ENCODE results near the gene OR1N2. TPM values are rescaled to one million over a fixed set of nuclear protein-coding genes. Genes with fewer than 3 reads are reported as not detected.

Gene OR1N2, protein sequence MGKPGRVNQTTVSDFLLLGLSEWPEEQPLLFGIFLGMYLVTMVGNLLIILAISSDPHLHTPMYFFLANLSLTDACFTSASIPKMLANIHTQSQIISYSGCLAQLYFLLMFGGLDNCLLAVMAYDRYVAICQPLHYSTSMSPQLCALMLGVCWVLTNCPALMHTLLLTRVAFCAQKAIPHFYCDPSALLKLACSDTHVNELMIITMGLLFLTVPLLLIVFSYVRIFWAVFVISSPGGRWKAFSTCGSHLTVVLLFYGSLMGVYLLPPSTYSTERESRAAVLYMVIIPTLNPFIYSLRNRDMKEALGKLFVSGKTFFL
- not detected in 2 replicates for total RNA-seq

DNA sequence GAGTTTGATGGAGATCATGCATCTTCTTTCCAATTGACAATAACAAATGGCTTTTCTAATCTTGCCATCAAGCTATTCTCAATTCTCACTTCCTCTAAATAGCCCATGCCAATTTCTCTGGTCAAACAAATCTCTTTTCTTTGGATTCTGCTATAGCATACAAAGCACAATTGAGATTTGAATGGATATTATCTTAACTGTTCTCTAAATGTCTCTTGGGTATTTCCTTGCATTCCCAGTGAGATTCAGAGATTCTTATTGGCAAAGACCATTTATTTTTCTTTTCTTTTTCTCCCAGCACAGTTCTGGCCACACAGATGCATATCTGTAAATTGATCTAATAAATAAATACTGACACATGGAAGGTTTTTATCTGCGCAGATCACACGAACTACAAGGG lies at the start of gene OR1N2:
Gene OR1N2, plus strand, starts transcription at position 301 of the 400 bp plus-strand sequence. CDS start 100 bp downstream, outside the sequence.

DNA sequence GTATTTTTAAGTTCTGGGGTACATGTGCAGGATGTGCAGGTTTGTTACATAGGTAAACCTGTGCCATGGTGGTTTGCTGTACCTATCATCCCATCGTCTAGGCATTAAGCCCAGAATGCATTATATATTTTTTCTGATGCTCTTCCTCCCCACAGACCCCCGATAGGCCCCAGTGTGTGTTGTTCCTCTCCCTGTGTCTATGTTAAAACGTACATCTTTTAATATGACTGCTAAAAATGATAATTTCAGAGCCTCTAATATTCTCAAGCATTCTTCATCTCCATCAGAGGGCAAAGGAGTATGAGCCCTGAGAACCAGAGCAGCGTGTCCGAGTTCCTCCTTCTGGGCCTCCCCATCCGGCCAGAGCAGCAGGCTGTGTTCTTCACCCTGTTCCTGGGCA lies 42.4 kb upstream of the OR1N2 start, which contains the start of gene OR1J2:
Gene OR1J2, plus strand, starts transcription at position 301 of the 400 bp plus-strand sequence. Its CDS starts 0 bp downstream, at position 301.

GRCh38 chr9:122518841-122519240 lies 34.1 kb upstream of the OR1N2 start, which contains the start of gene OR1J4:
OR1J4 (plus strand) TSS chr9:122519141; CDS start chr9:122519141, 0 bp downstream.

GRCh38 chr9:122527193-122527592 lies 25.7 kb upstream of the OR1N2 start, which contains the start of gene OR1N1:
OR1N1 (minus strand) TSS chr9:122527293; CDS start chr9:122527293, 0 bp downstream.

GRCh38 chr9:122583284-122583683 lies 30.4 kb downstream of the OR1N2 start, which contains the start of gene OR1L8:
OR1L8 (minus strand) TSS chr9:122583384; CDS start chr9:122568477, 14,907 bp downstream.

Other genes starting within 250 kb of the OR1N2 start
- gene PTGS1, start 182.1 kb upstream of the OR1N2 start, total RNA-seq, result under 0.01 and 0.91 TPM in 2 replicates
- not detected in 2 replicates for gene OR1J1, start 75.2 kb upstream of the OR1N2 start, total RNA-seq
- gene OR1J2, start 42.3 kb upstream of the OR1N2 start, total RNA-seq, result not detected in 2 replicates
- not detected in 2 replicates for gene OR1J4, start 34.0 kb upstream of the OR1N2 start, total RNA-seq
- not detected in 2 replicates for gene OR1N1, start 25.8 kb upstream of the OR1N2 start, total RNA-seq
- not detected in 2 replicates for gene OR1L8, start 30.3 kb downstream of the OR1N2 start, total RNA-seq
- not detected in 2 replicates for gene OR1Q1, start 61.6 kb downstream of the OR1N2 start, total RNA-seq
- not detected in 2 replicates for gene OR1B1, start 104.5 kb downstream of the OR1N2 start, total RNA-seq
- gene OR1L1, start 108.6 kb downstream of the OR1N2 start, total RNA-seq, result not detected in 2 replicates
- gene OR1L3, start 122.0 kb downstream of the OR1N2 start, total RNA-seq, result not detected in 2 replicates
- not detected in 2 replicates for gene OR1L4, start 170.9 kb downstream of the OR1N2 start, total RNA-seq
- gene OR1L6, start 189.2 kb downstream of the OR1N2 start, total RNA-seq, result not detected in 2 replicates
- gene OR5C1, start 235.8 kb downstream of the OR1N2 start, total RNA-seq, result not detected in 2 replicates
- gene OR1K1, start 247.0 kb downstream of the OR1N2 start, total RNA-seq, result not detected in 2 replicates

Measured in epithelial cell of umbilical artery (primary cell).